ENCODE measurements around the gene PTPRK. TPM values are rescaled to one million over a fixed set of nuclear protein-coding genes. Genes with fewer than 3 reads are reported as not detected.

The PTPRK gene
- total and polyA plus RNA-seq, 10 of the 15 experiments (the other 5 are each of a cell fraction or from before 2014, with no cell fraction given), result 0.23 to 1.9 (median 0.55) TPM

DNA sequence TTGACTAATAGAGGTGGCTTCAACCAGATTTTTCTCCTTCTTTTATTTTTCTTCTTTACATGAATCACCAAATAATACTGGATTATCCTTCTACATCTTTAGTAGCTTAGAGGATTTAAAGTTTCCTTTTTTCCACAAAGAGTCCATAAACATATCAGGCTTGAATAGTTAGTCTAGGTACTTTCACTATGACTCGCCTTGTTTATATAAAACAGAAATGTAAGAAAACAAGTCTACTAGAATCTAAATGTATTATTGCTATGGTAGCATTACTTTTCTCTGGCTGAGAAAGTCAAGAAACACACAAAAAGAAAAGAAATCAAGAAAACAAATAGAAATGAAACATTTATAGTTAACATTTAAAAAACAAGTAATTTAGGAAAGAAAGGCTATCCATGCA is 215.2 kb downstream of the PTPRK start:
- SMC1A ChIA-PET (ENCODE audit: uncharacterized antibody, unreplicated experiment), result interaction anchor here (0.6 kb wide), 1 partner anchor 39 kb away, joined by 3 read pairs; no protein-coding TSS in a partner anchor
- CTCF ChIA-PET, result interaction anchor here (0.6 kb wide), 1 partner anchor 26 kb away, joined by 3 read pairs; no protein-coding TSS in a partner anchor
- POLR2A ChIA-PET, result no interaction called here

More for the DNA sequence above, 215.2 kb downstream of the PTPRK start:
- Histone ChIP-seq H3K4me2 (ENCODE audit: control insufficient read depth, insufficient read depth) (no peak overlapping the region), H3K36me3 (ENCODE audit: control insufficient read depth in 2 of 2, insufficient read depth in 2 of 2, low read length in 1 of 2) (no peaks in the 10 kb centered on the region), H4K20me1 (ENCODE audit: control insufficient read depth, insufficient read depth) (no peaks in the 10 kb centered on the region), H3K79me2 (ENCODE audit: control insufficient read depth, insufficient read depth, low read length) (no peaks in the 10 kb centered on the region), H2AFZ (ENCODE audit: control insufficient read depth, low read depth, low read length) (no peak overlapping the region), H3K27me3 (replicated peaks in 1 of 2; ENCODE audit: control insufficient read depth in 2 of 2, insufficient read depth in 2 of 2, low read length in 1 of 2) (0 out of 4 replicates have a peak, but pooled peaks cover 0 to 1% of the 10 kb centered on the region in 2 experiments), H3K9me3 (replicated peaks; ENCODE audit: control insufficient read depth, insufficient read depth, low read length) (no peaks in the 10 kb centered on the region), H3K4me1 (ENCODE audit: control insufficient read depth, insufficient read depth, low read length) (no peaks in the 10 kb centered on the region), H3K9ac (ENCODE audit: control insufficient read depth, insufficient read depth, low read length) (no peak overlapping the region), H3K4me3 (no peak overlapping the region), H3K27ac (ENCODE audit: control insufficient read depth, insufficient read depth) (no peak overlapping the region)
- FAIRE-seq, result no peak
- TF ChIP-seq SMAD5 (IDR thresholded peaks at IDR 0.05; ENCODE audit: low read depth) (no peak), ZBED1 (IDR thresholded peaks at IDR 0.05; ENCODE audit: borderline replicate concordance) (no peak), WRNIP1 (IDR thresholded peaks at IDR 0.05; ENCODE audit: borderline replicate concordance, low read depth, low read length) (no peak), CHD2 (IDR thresholded peaks at IDR 0.05; ENCODE audit: borderline replicate concordance, low read depth, low read length) (no peak), NKRF (conservative IDR thresholded peaks at IDR 0.05) (no peak), BMI1 (IDR thresholded peaks at IDR 0.05; ENCODE audit: borderline replicate concordance) (no peak), ZNF384 (IDR thresholded peaks at IDR 0.05; ENCODE audit: borderline replicate concordance, low read depth, low read length) (no peak), MTA3 (IDR thresholded peaks at IDR 0.05; ENCODE audit: borderline replicate concordance, low read length) (no peak), CEBPB (IDR thresholded peaks at IDR 0.05; ENCODE audit: borderline replicate concordance in 1 of 2, low read depth in 2 of 2, low read length in 2 of 2) (no peak), JUND (IDR thresholded peaks at IDR 0.05; ENCODE audit: low read depth, low read length) (no peak), BACH1 (IDR thresholded peaks at IDR 0.05; ENCODE audit: borderline replicate concordance) (no peak)
- 3% methylated on average over 1 of the region's 1 CpG for WGBS (ENCODE audit: insufficient coverage, insufficient replicate concordance, low lambda C conversion rate, missing lambda C conversion rate)
- intact Hi-C loops (cut with micrococcal nuclease; ENCODE audit: unreplicated experiment), result no loop called here
- BruUV-seq (replicated peaks), result no TSS peak
- in situ Hi-C loops (cut with MboI), result no loop called here
- no peak for ATAC-seq
- DNase-seq (ENCODE audit: low read depth, low spot score), result no peak
- RAD21 ChIA-PET (ENCODE audit: unreplicated experiment), result no interaction called here

All from GM12878 (cell line).